Dermis microvascular lymphatic vessel endothelial cell (primary cell): Measurements from ENCODE around the gene ITFG1. TPM values are rescaled to one million over a fixed set of nuclear protein-coding genes. Genes with fewer than 3 reads are reported as not detected.

Experiments used
- DNase-seq, 2 donors: peaks; one replicate each; pipeline versions ENCODE4 v3.0.0 to v3.0.0-alpha.2; 2010; ENCODE audit warnings: low read depth in 2 of 2
- total RNA-seq: library from RNA; depleted of rRNA; stranded (reverse); fragments of >200 nt; gene quantifications from 2 replicates; pipeline ENCODE4 v1.2.1, GENCODE V29; 2014

The ITFG1 gene
- 42.0 and 46.8 TPM in 2 replicates for total RNA-seq

DNA sequence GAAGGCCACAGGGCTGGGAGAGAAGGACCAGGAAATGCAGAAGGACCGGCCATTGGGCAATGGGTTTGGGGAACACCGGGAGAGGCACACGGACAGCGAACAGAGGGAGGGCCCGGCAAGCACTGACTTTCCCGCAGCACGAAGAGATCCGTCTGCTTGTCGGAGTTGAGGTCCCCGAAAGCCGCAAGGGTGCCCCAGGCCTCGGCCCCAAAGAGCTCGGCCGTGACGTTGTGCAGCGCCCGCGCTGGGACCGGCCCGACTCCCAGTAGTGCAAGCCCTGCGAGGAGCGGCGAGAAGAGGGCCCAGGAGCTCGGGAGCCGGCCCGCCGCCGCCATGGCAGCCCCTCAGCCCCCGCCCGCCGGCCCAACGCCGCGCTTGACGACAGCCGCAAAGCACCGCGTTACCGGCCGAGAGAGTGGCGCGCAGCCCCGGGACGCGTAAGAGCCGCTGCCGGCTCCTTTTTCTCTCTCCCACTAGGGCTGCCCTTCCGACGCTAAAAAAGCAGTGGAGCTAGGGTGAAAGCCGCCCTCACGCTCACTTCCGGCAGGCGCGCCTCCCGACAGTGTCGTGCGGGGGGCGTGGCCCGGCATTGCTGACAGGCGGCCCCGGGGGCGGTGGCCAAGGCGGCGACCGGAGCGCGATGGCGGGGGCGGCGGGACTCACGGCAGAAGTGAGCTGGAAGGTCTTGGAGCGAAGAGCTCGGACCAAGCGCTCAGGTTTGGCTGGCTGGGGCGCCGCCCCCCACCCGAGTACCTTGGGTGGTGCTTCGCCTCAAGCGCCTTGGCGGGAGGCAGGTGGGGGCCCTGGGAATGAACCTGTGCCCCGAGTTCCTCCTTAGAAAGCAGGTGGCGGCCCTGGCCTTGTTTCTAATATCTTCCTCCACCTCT, at the start of gene ITFG1, which contains the start of gene PHKB:
TSS of gene ITFG1 (minus strand) at position 353 of the 887 bp plus-strand sequence. CDS start at position 335, 18 bp downstream.
TSS of gene PHKB (plus strand) at position 621 of the 887 bp plus-strand sequence. CDS start at position 641, 20 bp downstream.
- DNase-seq: peak; percentile 77 to 93

DNA sequence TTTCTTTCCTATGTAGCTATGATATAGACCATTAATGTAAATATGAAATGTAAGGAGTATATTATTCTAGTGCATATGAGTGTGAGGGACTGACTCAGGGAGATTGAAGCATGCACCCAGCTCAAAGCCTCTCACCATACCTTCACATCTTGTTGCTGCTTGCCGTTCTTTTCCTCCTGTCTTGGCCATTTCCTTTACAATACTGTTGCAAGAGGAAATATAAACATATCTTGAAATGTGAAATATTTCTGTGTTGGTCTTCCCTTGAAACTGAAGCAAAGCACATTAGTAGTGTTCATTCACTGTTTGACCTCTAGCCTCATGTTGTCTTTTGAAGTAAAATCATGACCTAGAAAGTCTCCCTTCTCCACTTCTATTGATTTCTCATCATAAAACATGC, 46.8 kb upstream of the ITFG1 start:
- DNase-seq: peak in 1 of 2 donors; percentile 5

DNA sequence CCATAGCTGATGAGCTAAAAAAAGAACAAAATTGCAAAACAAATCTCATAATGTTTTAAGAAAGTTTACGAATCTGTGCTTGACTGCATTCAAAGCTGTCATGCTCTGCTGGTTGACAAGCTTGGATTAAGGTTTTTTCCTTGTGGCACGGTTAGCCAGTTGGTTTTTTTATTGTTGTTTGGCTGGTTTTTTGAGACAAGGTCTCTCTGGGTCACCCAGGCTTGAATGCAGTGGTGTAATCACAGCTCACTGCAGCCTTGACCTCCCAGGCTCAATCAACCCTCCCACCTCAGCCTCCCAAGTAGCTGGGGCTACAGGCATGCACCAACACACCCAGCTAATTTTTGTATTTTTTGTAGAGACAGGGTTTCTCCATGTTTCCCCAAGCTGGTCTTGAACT, 45.9 kb upstream of the ITFG1 start:
- DNase-seq: no peak

DNA sequence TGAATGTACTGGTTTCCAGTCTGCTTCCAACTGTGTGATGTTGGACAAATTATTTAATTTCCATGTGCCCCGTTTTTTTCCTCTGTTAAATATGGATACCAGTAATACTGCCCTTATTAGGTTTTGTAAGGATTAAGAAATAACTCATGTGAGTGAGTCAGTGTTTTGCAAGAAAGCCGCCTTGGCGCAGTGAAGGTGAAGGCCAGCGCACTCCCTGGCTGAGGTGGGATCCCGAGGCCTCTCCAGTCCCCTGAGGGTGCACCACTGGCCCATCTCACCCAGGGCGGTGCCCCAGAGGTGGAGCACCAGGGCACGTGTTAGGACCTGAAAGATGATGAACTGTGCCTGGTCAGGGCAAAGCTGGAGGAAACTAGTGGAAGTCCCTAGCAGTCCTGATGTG, 43.7 kb upstream of the ITFG1 start:
- DNase-seq: no peak

DNA sequence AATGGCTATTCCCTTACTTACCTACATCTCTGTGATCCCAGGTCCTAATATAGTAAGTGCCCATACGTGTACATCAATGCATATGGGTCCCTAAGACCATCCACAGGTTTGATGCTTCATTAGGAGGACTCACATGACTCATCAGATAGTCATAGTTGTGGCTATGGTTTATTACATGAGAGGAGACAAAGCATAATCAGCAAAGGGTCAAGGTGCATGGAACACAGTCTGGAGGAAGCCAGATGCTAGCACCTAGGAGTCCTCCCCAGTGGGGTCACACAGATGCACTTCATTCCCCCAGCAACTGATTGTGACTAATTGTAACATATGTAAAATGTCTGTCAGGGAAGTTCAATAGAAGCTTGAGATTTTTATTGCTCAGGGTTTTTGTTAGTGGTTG, 43.1 kb upstream of the ITFG1 start:
- peak in 1 of 2 donors; percentile 53 for DNase-seq

DNA sequence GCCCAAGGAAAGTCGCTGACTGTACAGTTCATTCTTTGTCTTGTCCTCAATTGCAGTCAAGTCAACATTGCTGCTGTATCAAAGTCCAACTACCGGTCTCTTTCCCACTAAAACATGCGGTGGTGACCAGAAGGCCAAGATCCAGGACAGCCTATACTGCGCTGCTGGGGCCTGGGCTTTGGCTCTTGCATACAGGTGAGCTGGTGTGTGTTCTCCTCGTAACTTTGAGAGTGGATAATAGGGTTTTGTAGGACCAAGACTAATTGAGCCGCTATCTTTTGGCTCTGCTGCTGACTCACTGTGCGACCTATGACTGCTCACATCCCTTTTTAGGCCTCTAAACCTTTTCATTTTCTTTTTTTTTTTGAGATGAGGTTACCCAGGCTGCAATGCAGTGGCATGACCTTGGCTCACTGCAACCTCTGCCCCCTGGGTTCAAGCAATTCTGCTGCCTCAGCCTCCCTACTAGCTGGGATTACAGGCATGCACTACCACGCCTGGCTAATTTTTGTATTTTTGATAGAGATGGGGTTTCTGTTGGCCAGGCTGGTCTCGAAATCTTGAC, 38.9 kb upstream of the ITFG1 start:
- DNase-seq: no peak

DNA sequence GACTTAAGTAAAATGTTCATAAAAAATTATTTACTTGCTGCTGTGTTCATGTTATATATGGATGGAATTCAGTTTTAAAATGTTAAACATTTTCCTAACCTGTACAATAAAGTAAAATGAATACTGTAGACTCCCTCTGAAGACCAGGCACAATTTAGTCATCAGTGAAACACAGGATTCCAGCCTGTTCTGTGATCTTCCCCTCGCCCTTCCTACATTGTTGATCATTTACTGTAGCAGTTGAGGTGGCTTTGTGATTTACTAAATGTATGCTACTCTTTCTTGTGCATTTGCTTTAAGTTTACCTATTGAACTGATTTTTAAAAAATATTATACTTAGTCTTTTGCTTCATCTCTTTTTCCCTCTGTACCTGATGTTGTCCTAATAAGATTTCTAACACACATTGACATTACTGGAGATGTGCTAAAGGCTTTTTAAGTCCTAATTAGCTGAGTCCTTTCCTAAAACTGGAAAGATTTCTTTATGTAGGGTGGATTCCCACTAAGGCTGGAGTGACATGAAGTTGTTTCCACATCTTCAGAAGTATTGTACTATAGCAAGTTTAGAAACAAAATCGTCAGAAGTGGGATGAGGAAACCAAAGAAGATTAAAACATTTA, 38.3 kb upstream of the ITFG1 start:
- no peak for DNase-seq

DNA sequence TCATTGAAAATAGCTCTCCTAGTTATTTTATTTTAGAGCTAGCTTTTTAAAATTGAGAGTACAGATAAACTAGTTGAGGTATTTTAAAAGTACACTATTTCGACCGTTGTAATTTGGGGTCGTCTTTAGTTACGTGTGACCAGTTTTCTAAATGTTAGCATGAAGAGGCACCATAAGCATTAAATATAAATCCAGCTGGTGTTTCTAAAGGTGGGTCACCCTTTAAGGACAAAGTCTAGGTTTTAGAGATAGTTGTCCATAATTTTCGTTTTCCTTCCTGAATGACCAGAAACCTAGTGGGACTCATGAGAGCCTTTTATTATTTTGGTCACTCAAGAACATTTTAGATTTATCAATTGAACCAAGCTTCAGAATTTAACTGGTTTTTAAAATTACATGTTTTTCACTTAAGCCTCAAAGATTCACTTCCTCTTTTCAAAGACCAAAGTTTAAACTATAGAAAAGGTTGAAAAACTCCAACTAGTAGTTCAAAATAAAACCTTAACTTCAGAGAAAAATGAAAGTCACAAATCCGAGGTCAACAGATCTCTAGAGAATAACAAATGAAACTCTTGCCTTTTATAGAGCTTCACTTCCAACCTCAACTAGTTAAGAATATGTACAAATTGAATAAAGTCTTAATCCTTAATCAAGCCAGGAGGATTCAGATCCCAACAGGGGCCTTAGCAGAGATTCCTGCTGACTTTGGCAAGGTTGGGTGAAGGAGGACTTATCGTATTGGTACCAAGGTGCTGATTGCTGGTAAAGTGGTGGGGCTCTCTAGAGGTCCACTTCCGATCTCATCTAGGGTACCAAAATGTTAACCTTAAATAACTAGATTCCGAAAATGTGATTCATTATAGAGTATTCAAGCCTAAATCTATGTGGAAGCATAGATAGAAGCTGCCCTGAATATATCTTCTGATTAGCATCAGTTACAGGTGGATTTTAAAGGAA, 32.8 kb upstream of the ITFG1 start:
- no peak for DNase-seq

DNA sequence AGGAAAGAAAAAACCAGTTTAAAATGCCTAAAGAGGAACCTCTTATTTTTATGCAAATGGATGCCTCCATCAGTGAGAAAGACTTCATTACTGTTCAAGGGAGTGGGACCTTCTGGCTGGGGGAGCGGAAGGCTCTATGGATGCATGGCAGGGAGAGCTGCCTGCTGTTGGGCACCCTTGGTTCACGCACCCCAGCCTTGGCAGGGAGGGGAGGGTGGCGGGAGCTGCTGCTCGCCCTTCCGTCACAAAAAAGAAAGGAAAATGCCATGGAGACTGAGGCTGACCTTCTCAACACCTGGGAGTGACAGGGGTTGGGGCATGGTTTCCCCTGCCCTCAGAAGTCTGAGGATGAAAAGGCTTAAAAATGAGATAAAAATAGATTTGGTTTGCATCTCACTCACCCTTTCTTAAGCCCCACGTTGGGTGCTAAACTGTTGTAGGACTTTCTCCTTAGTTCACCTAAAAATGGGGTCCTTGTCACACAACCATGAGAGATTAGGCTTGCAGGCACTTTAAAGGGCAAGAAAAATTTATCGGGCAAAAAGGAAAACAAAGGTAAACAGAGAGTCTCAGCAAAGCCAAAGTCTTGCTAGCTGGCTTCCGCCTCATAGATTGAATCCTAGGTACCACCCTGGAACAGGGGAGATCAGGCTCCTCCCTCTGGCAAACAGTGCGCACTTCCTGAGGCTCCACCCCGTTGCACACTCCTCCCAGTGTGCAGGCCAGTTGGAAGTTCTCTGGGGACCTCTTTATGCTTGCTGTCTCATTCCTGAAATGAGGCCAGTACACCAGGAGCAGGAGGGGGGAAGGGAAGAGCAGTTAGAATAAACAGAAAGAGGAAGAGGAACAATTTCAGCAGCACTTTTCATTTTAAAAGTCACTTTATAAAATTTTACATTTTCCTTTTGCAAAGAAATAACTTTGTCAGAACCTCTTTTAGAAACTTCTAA, 31.8 kb upstream of the ITFG1 start:
- peak; percentile 41 to 42 for DNase-seq

DNA sequence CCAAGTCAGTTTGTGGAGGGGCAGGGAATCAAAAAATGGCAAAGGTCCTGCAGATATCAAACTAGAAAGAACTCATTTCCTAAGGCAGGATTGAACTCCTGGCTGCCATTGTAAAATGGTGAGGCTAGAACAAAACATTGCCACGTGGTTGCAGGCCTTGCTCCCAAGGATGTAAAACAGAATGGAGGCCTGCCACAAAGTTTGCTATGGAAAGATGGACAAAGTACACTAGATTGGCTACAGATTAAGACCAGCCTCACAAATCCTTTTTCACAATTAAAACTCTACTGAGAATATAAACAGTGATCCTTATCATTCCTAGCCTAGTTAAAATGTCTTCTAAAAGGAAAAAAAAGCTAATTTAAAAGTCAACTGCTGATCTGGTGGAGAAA, 31.2 kb upstream of the ITFG1 start:
- no peak for DNase-seq

DNA sequence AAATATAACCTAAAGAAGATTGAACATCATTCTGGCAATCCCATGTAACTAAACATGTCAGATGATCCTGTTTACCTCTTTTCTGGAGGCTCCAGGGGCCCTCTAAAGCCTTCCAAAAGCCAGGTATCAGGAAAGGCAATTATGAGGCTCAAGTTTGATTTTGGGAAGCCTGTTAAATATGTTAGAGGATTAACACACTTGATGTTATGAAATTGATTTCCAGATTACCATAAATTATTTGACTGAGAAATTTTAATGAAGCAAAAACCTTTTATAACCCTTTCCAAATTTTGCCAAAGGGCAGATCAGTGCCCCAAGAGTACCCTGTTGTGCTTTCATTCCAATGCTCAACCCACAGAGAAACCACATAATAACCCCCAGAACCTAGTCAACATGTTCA, 29.6 kb upstream of the ITFG1 start:
- DNase-seq: no peak

DNA sequence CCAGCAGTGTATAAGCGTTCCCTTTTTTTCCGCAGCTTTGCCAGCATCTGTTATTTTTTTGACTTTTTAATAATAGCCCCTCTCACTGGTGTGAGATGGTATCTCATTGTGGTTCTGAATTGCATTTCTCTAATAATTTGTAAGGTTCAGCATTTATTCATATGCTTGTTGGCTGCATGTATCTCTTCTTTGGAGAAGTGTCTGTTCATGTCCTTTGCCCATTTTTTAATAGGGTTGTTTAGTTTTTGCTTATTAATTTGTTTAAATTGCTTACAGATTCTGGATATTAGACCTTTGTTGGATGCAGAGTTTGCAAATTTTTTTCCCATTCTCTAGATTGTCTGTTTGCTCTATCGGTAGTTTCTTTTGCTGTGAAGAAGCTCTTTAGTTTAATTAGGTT, 27.2 kb upstream of the ITFG1 start:
- DNase-seq: no peak

DNA sequence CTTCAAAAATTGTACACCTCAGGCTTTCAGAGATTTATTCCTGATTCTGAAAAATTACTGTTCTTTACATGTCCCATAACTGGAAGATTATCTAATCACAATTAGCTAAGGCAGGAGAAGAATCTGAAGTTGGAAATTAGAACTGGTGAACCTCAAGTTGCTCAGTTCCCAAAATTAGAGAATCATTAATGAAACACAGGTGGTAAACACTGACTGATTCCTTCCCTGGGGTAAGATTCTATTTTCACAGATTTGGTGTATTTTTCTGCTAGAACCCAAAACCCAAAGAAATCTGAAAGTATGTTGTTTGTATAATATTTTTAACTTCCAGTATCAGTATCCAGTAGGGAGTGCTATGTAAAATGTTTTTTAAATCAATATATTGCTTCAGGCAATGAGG, 26.0 kb upstream of the ITFG1 start:
- no peak for DNase-seq

DNA sequence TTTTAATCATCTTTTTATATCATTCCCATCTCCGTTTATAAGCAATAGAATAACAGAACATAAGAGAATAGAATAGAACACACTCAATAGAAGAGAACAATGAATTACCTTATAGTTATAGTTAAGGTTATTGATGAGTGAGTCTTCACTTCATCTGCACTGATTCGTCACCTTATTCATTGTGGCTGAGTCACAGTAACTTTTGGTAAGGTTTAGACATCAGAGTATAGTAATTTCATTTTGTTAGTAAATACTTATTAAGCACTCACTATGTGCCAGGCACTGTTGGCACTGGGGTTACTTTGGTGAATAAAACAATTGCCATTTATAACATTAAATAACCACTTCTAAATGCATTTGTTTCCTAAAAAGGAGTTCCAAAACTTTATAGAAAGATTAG, 22.8 kb upstream of the ITFG1 start:
- DNase-seq: no peak

DNA sequence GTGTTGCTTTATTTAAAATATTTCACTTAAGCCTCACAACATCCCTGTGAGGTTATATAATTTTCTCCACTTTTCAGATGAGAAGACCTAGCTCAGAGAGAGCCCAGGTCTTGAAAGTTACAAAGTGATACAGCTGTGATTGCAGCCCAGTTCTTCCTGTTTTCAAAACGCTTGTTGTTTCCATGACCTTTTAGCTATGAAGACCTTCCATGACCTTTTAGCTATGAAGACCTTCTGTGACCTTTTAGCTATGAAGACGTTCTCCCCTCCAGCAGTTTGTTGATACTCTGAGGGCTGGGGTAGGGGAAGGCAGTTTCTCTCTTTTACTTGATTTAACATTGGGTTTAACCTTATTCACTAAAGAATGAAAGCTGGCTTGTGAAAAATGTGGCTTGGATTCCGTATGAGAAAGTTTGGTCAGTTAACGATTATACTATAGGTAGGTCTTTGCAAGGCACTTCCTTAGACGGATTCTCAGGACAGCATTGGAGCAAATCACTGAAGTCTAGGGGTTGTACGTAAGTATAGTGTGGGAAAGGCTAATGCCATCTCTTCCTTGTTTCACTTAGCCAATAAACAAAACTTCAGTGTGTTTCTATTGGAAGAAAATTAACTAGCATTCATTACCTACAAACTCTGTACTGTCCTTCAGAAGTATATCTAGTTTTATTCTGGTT, 21.0 kb upstream of the ITFG1 start:
- DNase-seq: no peak

DNA sequence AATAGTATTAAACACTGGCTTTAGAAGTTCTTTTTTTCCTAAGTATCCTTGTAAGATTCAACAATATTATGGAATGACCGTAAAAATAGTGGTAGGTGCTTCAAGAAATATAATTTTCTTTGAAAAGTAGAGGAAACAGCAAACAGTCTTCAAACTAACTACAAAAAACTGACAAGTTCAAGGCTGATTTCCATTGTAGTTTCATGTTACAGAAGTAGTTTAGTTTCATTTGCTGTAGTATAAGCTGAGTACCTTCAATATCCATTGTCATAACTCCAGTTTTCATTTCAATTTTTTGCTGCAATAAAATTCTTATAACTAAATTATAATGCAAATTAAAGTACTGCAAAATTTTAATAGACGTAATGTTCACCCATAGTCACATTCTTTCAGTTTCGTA, 19.5 kb upstream of the ITFG1 start:
- no peak for DNase-seq

DNA sequence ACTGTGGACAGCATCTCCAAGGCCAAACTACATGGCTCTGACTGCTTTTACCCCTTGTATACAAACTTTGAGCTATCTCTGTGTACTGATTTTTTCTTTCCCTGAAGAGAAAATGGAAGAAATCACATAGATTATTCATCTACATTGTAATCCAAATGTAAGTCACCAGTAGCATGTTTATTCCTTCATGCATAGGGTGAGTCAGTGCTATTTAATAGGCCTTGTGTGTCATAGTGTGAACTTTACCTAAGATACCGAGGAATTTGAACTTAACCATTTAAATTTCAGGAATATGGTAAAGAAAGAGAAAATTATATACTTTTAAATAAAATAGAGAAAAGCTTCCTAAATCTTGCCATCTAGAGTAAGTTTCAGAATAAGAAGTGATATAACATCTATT, 16.8 kb upstream of the ITFG1 start:
- DNase-seq: no peak

DNA sequence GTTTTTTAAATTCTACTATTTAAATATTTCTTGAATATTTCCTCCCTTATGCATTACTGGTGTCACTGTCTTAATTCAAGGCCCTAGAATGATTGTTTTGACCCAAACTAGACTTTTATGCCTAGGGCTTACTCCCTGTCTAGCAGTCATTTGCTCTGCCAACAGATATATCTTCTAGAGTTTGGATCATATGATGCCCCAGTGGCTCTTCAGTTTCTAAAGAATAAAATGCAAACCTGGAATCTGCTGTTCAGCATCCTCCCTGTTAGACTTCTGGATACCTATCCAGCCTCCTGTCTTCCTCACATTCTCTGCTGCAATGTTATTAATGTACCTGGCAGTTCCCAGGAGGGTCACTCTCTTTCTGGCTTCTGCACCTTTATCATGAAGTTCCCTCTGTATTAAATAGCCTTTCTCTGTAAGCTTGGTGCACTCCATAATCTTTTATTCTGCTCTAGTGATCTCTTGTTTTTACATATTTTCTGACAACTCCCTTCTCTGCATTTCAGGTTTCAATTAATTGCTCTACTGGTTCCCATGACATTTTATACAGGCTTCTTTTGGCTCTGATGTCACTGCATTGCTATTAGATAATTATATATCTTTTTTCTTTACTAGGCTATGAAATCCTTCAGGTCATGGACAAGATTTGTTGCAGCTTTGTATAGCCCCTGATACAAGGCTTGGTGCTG, 15.9 kb upstream of the ITFG1 start:
- no peak for DNase-seq

DNA sequence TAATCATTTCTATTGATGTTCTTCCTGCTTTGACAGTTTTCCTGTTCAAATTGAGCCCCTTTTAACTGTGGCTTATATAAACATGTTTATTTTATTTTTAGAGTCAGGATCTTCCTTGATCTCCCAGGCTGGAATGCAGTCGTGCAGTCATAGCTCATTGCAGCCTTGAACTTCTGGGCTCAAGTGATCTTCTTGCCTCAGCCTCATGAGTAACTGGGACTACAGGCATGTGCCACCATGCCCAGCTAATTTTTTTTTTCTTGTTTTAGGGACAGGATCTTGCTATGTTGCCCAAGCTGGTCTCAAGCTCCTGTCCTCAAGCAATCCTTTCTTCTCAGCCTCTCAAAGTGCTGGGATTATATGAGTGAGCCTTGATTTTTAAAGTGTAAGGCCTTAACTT, 14.9 kb upstream of the ITFG1 start:
- DNase-seq: peak in 1 of 2 donors; percentile 9
